NCI-H460 (cell line): Measurements from ENCODE around the gene FAAP20. TPM values are rescaled to one million over a fixed set of nuclear protein-coding genes. Genes with fewer than 3 reads are reported as not detected.

Source experiments
- DNase-seq: peaks from one replicate; pipeline ENCODE4 v3.0.0-alpha.2; 2016; ENCODE audit warnings: low read depth; ENCODE audit errors: extremely low read depth
- total RNA-seq: library from RNA; depleted of rRNA; stranded (reverse); fragments of >200 nt; shearing (Covaris generic); gene quantifications from 2 replicates; pipeline ENCODE4 v1.2.3, GENCODE V29; 2014

The FAAP20 gene
- total RNA-seq, 1 experiment from 2014 or later, result 29.1 TPM

DNA sequence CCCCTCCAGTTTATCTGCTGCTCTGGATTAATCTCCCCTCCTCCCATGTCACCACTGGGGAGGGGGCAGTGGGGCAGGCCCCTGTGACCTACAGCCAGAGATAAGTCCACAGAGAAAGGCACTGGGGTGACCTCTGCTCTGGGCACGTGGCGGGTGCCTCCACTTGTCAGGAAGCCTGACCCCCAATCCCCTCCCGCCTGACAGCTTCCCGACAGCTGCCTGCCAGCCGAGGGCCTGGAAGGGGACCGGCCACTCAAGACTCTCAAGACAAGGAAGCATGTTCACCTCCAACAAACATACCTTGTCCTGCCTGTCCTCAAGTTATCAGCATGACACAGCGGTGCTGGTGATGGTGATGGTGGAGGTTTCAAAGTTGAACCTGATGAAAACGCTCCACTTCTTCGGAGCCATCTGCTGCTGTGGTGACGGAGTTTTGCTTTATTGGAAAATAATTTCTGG, 3.2 kb upstream of the FAAP20 start:
- no peak for DNase-seq

- no peak for DNase-seq
These were observed 2.5 kb upstream of the FAAP20 start for GRCh38 chr1:2196901-2197638.

DNA sequence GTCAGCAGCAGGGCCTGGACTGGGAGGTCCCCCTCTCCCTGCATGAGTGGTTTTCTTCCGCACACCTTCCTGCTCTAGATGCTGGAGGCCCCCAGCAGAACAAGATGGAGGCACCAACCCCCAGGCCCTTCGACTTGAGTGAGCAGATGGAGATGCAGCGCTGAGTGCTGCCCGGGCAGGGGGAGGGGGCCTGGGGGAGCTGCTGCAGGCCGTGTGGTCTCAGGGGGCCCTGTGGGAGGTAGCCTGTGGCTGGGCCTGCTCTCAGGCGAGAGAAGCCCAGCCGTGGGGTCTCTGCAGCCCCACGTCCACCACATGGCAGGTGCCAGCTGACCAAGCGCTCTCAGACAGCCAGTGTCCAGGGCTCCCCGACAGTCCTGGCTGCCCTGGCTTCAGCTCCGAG, 1.2 kb upstream of the FAAP20 start:
- DNase-seq, result no peak

- peak; percentile 76 for DNase-seq
These were observed 514 bp upstream of the FAAP20 start for GRCh38 chr1:2194898-2195673.

DNA sequence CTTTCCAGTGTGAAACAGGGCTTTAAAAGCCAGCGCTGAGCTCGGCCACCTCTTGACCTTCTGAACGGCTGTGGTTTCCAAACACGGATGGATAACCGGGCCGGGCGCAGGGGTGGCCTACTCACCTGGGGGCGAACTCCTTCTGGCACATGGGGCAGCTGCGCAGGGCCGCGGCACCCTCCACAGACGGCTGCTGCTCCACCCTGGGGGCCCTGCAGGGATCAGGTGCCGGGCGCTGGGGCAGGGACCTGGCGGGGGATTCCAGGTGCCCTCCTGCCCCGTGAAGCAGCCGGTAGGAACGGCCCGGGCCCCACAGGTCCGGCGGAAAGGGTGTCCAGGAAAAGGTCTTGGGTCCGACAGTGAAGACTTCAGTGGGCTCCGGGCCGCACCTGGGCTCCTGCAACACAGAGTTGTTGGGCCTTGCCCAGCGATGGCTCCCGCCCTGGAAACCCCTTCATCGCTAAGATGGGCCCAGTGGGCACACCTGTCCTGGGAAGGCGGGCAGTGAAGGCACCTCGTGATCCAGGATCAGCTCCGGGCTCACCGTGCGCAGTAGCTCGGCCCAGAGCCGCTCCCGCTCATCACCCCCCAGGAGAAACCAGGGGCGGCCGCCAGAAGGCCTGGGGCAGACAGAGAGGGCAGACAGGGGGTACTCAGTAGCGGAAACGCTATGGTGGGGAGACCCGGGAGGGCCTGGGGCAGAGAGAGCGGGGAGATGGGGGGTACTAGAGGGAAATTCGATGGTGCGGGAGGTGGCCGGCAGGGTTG, 874 bp downstream of the FAAP20 start:
- DNase-seq, result no peak

DNA sequence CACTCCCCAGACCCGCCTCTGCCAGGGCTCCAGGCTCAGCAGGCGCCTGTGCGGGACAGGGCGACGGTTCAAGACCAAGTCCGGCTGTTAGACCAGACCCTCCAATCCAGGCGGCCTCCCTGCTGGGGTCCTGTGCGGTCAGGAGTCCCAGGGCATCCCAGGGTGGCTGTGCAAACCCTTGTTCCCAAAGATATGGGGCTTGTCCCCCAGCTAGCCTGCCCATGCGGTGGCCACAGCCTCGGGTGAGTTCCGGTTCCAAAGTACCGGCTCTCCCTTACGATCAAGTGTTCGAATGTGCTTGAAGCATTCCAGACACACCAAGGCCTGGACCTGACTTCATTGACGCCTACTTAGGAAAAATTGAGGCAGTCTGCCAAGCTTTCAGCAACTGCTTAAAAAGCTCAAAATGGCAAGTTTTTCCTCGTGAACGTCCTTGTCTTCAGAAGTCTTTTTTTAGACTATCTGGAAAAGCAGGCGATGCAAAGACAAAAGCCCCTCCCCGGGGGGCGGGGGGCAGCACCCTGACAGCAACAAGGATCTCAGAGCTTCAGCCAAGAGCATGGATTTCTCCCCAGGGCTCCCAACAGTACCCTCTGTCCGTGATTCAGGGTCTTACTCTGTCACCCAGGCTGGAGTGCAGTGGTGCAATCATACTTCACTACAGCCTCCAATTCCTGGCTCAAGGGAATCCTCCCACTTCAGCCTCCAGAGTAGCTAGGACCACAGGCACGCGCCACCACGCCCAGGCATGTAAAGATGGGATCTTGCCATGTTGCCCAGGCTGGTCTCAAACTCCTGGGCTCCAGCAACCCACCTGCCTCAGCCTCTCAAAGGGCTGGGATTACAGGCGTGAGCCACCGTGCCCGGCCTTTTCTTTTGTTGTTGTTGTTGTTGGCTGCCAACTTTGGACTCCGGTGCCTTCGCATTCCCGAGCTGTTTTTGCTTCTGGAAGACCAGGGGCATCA, 2.3 kb downstream of the FAAP20 start:
- DNase-seq, result no peak

DNA sequence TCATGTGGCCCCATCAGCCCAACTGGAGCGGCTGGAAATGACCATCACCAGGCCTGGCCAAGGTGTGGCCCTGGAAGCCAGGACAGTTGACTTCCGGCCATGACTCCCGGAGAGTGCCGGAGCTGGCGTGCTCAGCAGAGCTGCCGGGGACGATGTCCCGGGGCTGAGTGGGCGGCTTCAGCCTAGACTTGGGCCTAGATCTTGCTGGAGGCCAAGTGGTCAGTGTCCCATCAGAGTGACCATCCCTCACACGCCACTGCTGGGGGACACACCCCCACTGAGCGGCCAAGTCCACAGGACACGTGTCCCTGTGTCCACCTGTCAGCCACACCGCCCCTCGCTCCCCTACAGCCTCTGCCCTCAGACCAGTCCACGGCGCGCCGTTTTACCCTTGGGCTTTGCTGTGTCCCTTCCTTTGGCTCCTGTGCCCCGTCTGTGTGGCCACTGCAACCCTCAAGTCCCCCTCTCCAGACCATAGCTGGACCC, 4.0 kb downstream of the FAAP20 start:
- no peak for DNase-seq

GRCh38 chr1:2189459-2190425, 4.8 kb downstream of the FAAP20 start:
- peak; percentile 85 for DNase-seq

DNA sequence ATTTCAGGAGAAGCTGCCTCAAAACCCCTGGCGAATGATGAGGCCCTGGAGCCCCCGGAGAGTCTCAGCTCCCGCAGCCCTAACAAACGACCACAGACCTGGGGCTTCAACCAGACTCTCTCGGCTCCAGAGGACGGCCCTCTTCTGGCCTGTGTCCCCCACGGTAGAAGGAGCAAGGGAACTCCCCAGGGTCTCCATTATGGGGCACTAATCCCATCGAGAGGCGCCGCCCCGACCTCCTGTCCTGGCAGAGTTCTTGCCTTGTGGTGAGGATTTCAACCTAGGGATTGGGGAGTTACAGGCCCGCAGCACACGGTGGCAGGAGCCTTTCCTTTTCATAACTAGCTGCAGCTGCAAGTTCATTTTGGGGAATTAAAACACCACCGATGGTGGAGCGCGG, 6.2 kb downstream of the FAAP20 start:
- DNase-seq, result no peak

GRCh38 chr1:2187619-2188018, 7.0 kb downstream of the FAAP20 start:
- no peak for DNase-seq

GRCh38 chr1:2186901-2187300, 7.7 kb downstream of the FAAP20 start:
- DNase-seq, result no peak

GRCh38 chr1:2185880-2186855, 8.4 kb downstream of the FAAP20 start:
- no peak for DNase-seq

GRCh38 chr1:2184934-2185333, 9.6 kb downstream of the FAAP20 start:
- no peak for DNase-seq

DNA sequence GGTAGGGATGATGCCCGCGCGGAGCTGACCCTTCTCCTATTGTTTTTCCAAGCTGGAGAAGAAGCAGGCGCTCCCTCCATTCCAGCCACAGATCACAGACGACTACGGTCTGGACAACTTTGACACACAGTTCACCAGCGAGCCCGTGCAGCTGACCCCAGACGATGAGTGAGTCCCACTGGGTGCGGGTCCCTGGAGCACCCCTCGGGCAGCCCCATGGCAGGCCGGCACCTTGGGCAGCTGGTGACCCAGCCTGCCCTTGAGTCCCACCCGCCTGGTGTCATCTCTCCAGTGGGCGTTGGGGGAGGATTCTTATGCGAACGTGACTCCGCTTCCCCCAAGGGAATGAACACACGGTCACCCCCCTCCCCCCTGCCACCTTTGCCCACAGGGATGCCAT, 10.0 kb downstream of the FAAP20 start:
- DNase-seq, result no peak

DNA sequence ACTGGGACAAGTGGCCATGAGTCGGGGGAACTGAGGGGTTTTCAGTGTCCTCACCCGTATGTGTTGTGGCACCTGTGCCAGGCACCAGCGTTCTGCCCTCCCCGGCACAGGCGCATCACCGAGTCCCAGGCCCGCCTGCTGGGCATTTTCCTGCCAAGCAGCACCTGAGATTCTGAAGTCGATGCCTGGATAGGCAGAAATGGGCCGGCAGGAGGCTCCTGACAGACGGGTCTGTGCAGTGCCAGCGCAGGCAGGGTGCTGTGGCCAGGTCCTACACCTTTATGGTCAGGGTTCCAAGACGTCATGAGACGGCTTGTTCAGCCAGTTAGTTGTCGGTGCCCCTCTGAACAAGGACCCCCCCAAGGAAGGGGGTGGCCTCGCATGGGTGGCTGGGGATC, 10.6 kb downstream of the FAAP20 start:
- no peak for DNase-seq

DNA sequence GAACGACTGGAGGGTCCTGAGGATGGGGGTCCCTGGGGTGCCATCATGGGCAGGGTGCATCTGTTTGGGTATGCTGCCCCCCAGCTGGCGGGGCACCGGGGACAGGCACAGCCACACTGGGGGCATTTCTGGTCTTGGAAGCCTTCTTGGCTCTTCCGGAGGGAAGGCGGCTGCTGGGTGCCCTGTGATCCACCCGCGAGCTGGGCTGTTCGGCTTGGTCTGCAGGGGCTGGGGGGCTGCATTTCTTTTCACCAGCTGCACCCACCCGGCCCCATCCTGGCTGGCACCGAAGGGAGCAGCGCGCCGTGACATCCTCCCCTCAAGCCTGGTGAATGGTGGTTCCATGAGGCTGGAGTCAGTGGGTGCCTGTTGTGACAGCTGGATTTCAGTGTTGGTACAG, 12.2 kb downstream of the FAAP20 start:
- DNase-seq, result no peak

GRCh38 chr1:2181752-2182151, 12.8 kb downstream of the FAAP20 start:
- no peak for DNase-seq

- DNase-seq, result no peak
These were observed 13.3 kb downstream of the FAAP20 start for GRCh38 chr1:2181271-2181670.
